BLaER1 treated with 17β-estradiol and CSF1 and Interleukin-3, amounts not matched to agents 10 nM and 100 nM (cell line): ENCODE results near the gene RITA1.

Experiments
- H3K27ac ChIP-seq, 11 experiments: shearing (Covaris generic); formaldehyde crosslinking; 2 replicates each; pipeline ENCODE4 v1.8.1; 2022
- H3K27me3 ChIP-seq, 11 experiments: shearing (Covaris generic); formaldehyde crosslinking; 2 replicates each; pipeline ENCODE4 v1.8.1; 2022
- H3K36me3 ChIP-seq, 11 experiments: shearing (Covaris generic); formaldehyde crosslinking; 2 replicates each; pipeline ENCODE4 v1.8.1; 2022
- H3K4me1 ChIP-seq, 10 experiments: shearing (Covaris generic); formaldehyde crosslinking; 2 replicates each; pipeline ENCODE4 v1.8.1; 2022
- H3K4me2 ChIP-seq, 11 experiments: shearing (Covaris generic); formaldehyde crosslinking; 2 replicates each; pipeline ENCODE4 v1.8.1; 2022
- H3K4me3 ChIP-seq, 10 experiments: shearing (Covaris generic); formaldehyde crosslinking; 2 replicates each; pipeline ENCODE4 v1.8.1; 2022
- H3K9ac ChIP-seq, 11 experiments: shearing (Covaris generic); formaldehyde crosslinking; 2 replicates each; pipeline ENCODE4 v1.8.1; 2022
- H3K9me3 ChIP-seq, 11 experiments: shearing (Covaris generic); formaldehyde crosslinking; replicated peaks in 1 of 11; 2 replicates each; pipeline ENCODE4 v1.8.1; 2022
- H4K20me1 ChIP-seq, 11 experiments: shearing (Covaris generic); formaldehyde crosslinking; 2 replicates each; pipeline ENCODE4 v1.8.1; 2022
- Cebpa-rat ChIP-seq, 11 experiments: shearing (Covaris generic); IDR thresholded peaks; 2 replicates each; pipeline ENCODE4 v1.8.1; 2022

The RITA1 gene

GRCh38 chr12:113239288-113239771, 53.8 kb downstream of the RITA1 start:
- H3K9me3 ChIP-seq: no peaks in the 10 kb centered on the region
- H3K27me3 ChIP-seq: peaks cover 0 to 48% (median 24%) of the 10 kb centered on the region in 11 experiments; a peak in 11 of 22 replicates
- H3K27ac ChIP-seq: peak overlapping the region in 1 of 11 experiments; percentile 56; a peak in 1 of 22 replicates
- H3K9ac ChIP-seq: 0 out of 22 replicates have a peak overlapping the region, but pooled peaks of 1 of the 11 experiments have one; percentile 18
- no peak for TF ChIP-seq Cebpa-rat (IDR thresholded peaks at IDR 0.05)
- H4K20me1 ChIP-seq: peaks cover 0 to 100% (median 9%) of the 10 kb centered on the region in 11 experiments; a peak in 11 of 22 replicates
- no peak overlapping the region for H3K4me3 ChIP-seq
- H3K4me1 ChIP-seq: peaks cover 49 to 94% (median 60%) of the 10 kb centered on the region in 10 experiments
- peaks cover 0 to 89% (median 0%) of the 10 kb centered on the region in 11 experiments; a peak in 6 of 22 replicates for H3K36me3 ChIP-seq
- peak overlapping the region; percentile 58 to 98 (median 75) for H3K4me2 ChIP-seq

GRCh38 chr12:113239811-113240331, 54.4 kb downstream of the RITA1 start:
- Histone ChIP-seq H3K9ac (0 out of 22 replicates have a peak overlapping the region, but pooled peaks of 1 of the 11 experiments have one; percentile 18), H3K27ac (peak overlapping the region in 1 of 11 experiments; percentile 56; a peak in 2 of 22 replicates), H3K4me2 (peak overlapping the region; percentile 58 to 98 (median 75)), H3K27me3 (peaks cover 0 to 43% (median 19%) of the 10 kb centered on the region in 11 experiments; a peak in 11 of 22 replicates), H3K36me3 (peaks cover 0 to 89% (median 0%) of the 10 kb centered on the region in 11 experiments; a peak in 6 of 22 replicates), H3K9me3 (no peaks in the 10 kb centered on the region), H3K4me1 (peaks cover 49 to 94% (median 60%) of the 10 kb centered on the region in 10 experiments), H4K20me1 (peaks cover 0 to 100% (median 9%) of the 10 kb centered on the region in 11 experiments; a peak in 11 of 22 replicates), H3K4me3 (no peak overlapping the region)
- TF ChIP-seq Cebpa-rat (IDR thresholded peaks at IDR 0.05): no peak

GRCh38 chr12:113240395-113240794, 54.9 kb downstream of the RITA1 start:
- H3K36me3 ChIP-seq: peaks cover 0 to 87% (median 0%) of the 10 kb centered on the region in 11 experiments; a peak in 6 of 22 replicates
- H3K9ac ChIP-seq: no peak overlapping the region
- peak overlapping the region; percentile 58 to 98 (median 75) for H3K4me2 ChIP-seq
- no peak for TF ChIP-seq Cebpa-rat (IDR thresholded peaks at IDR 0.05)
- no peak overlapping the region for H3K4me3 ChIP-seq
- peaks cover 49 to 91% (median 60%) of the 10 kb centered on the region in 10 experiments for H3K4me1 ChIP-seq
- H3K9me3 ChIP-seq: no peaks in the 10 kb centered on the region
- peaks cover 0 to 98% (median 9%) of the 10 kb centered on the region in 11 experiments; a peak in 11 of 22 replicates for H4K20me1 ChIP-seq
- peak overlapping the region in 3 of 11 experiments; percentile 16 to 56 (median 48); a peak in 3 of 22 replicates for H3K27ac ChIP-seq
- H3K27me3 ChIP-seq: peaks cover 0 to 39% (median 17%) of the 10 kb centered on the region in 11 experiments; a peak in 10 of 22 replicates

GRCh38 chr12:113241191-113242025, 55.9 kb downstream of the RITA1 start:
- H3K27ac ChIP-seq: peak overlapping the region in 4 of 11 experiments; percentile 4 to 56 (median 32); a peak in 5 of 22 replicates

More at GRCh38 chr12:113241191-113242025, 55.9 kb downstream of the RITA1 start:
- H3K4me2 ChIP-seq: peak overlapping the region; percentile 58 to 98 (median 75)
- H3K9me3 ChIP-seq: no peaks in the 10 kb centered on the region
- peaks cover 53 to 90% (median 60%) of the 10 kb centered on the region in 10 experiments for H3K4me1 ChIP-seq
- TF ChIP-seq Cebpa-rat (IDR thresholded peaks at IDR 0.05): no peak
- H3K36me3 ChIP-seq: peaks cover 0 to 87% (median 0%) of the 10 kb centered on the region in 11 experiments; a peak in 6 of 22 replicates
- H4K20me1 ChIP-seq: peaks cover 0 to 98% (median 13%) of the 10 kb centered on the region in 11 experiments; a peak in 13 of 22 replicates
- no peak overlapping the region for H3K4me3 ChIP-seq
- peaks cover 0 to 36% (median 10%) of the 10 kb centered on the region in 11 experiments; a peak in 11 of 22 replicates for H3K27me3 ChIP-seq
- peak overlapping the region in 4 of 11 experiments; percentile 4 to 52 (median 20); a peak in 5 of 22 replicates for H3K9ac ChIP-seq
